GM10248 (cell line): ENCODE measurements around the gene PLCH2.

ENCODE experiments used
- CTCF ChIA-PET: fragments of 300-600 bp; sonication (Branson Sonifier 250); formaldehyde crosslinking; extraction: SDS; loops from one replicate; lab custom pipeline; 2021; ENCODE audit warnings: antibody characterized with exemption; lab: Yijun Ruan, JAX
- POLR2A ChIA-PET: fragments of 350-650 bp; sonication (Branson Sonifier 250); formaldehyde crosslinking; extraction: SDS; loops from one replicate; lab custom pipeline; 2020; ENCODE audit warnings: antibody characterized with exemption; lab: Yijun Ruan, JAX
- DNase-seq: peaks from one replicate; pipeline ENCODE4 v3.0.0; 2012; ENCODE audit errors: extremely low spot score
- TF ChIP-seq, protein P1 (sequence below): IDR thresholded peaks from 2 replicates; pipeline ENCODE4 v1.5.1; 2012; ENCODE audit warnings: mild to moderate bottlenecking, low read depth; ENCODE audit errors: extremely low read depth, missing control alignments, control extremely low read depth

Gene PLCH2

DNA sequence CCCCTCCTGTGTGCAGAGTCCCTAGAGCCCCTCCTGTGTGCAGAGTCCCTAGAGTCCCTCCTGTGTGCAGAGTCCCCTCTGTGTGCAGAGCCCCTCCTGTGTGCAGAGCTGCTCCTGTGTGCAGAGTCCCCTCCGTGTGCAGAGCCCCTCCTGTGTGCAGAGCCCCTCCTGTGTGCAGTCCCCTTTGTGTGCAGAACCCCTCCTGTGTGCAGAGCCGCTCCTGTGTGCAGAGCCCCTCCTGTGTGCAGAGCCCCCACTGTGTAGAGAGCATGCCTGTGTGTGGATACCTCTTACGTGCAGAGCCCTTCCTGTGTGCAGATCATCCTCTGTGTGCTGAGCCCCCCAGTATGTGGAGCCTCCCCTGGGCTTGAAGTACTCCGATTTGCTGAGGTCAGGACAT, 62.3 kb downstream of the PLCH2 start:
- TF ChIP-seq, protein P1, sequence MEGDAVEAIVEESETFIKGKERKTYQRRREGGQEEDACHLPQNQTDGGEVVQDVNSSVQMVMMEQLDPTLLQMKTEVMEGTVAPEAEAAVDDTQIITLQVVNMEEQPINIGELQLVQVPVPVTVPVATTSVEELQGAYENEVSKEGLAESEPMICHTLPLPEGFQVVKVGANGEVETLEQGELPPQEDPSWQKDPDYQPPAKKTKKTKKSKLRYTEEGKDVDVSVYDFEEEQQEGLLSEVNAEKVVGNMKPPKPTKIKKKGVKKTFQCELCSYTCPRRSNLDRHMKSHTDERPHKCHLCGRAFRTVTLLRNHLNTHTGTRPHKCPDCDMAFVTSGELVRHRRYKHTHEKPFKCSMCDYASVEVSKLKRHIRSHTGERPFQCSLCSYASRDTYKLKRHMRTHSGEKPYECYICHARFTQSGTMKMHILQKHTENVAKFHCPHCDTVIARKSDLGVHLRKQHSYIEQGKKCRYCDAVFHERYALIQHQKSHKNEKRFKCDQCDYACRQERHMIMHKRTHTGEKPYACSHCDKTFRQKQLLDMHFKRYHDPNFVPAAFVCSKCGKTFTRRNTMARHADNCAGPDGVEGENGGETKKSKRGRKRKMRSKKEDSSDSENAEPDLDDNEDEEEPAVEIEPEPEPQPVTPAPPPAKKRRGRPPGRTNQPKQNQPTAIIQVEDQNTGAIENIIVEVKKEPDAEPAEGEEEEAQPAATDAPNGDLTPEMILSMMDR: no peak
- POLR2A ChIA-PET: no interaction called here
- CTCF ChIA-PET: interaction anchor here (0.7 to 2.1 kb wide), 2 partner anchors 9 kb away, joined by 3 to 9 read pairs; partner anchors contain the start of gene HES5
- DNase-seq: no peak

DNA sequence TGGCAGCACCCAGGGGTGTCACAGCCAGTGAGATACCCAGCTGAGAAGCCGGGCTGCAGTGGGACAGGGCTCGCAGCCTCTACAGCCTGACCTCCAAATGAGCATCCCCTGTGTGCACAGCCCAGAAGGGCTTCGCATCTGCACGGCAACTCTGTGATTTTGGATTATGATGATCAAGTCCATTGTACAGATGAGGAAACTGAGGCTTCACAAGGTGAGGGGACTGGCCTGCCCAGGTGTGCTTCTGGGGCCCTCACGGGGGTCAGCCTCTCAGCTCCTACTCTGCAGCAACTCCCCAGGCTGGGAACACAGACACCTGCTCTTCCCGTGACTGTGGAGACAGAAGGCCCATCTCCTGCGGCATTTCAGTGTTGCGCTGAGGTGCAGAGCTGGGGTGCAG, 62.8 kb downstream of the PLCH2 start:
- ChIA-PET POLR2A (no interaction called here), CTCF (interaction anchor here (0.7 to 2.1 kb wide), 2 partner anchors 9 to 10 kb away, joined by 3 to 9 read pairs; partner anchors contain the start of gene HES5)
- TF ChIP-seq, protein P1: no peak
- no peak for DNase-seq

DNA sequence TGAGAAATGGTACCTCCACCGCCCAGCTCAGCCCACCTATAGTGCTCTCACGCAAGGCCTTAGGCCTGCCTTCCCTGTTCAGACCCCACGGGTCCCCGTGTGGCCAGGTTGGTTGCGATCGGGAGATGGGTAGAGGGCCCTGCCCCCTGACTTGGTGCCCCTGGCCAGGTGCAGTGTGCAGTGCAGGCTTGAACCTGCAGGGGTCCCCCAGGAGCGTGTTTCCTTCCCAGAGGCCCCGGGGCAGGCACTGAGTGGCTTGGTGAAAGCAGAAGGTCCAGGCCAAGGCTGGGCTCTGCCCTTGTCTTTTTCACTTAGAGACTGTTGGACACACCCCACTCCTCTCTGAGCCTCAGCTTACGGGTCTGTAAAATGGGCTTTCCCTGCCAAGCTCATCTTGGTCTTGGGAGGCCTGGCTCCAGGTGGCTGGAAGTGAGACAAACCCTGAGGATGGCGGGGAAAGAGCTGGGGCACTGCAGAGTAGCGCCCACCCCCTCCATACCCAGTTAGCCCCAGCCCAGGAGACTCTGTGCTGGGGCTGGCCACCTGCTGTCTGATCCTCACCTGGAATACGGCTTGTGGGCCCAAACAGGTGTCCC, 63.3 kb downstream of the PLCH2 start:
- no peak for DNase-seq
- ChIA-PET CTCF (interaction anchor here (0.7 to 2.1 kb wide), 4 partner anchors 8 to 21 kb away, joined by 3 to 9 read pairs (median 3); partner anchors contain the start of gene HES5), POLR2A (no interaction called here)
- TF ChIP-seq, protein P1: peak; percentile 29

DNA sequence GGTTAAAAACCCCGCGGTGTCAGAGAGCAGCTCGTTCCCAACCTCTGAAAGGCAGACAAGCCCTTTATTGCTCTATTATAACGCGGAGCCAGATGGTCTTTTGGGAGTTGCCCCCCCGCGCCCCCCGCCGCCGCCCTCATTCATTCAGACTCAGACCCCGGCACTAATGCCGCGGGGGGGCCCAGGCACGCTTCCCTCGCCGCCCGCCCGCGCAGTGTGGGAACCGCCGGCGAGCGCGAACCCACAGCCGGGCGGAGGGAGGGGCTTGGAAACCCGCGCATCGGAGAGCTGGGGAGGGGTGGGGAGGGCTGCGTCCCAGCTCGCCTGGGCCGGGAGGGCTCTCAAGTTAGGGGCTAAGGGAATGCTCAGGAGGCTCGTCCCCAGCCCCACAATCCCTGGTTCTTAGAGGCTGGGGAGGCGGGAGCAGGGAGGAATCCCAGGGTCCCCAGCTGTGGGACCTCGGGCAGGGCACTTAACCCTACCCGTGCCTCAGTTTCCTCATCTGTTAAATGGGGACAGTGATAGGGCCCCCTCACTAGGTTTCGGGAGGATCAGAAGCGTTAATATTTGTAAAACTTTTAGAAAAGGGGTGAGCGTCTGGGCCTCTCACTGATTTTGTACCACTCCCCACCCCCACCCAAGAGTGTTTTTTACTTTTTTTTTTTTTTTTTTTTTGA, 64.9 kb downstream of the PLCH2 start:
- POLR2A ChIA-PET: no interaction called here
- CTCF ChIA-PET: interaction anchor here (1.1 to 2.1 kb wide), 4 partner anchors 8 to 15 kb away, joined by 3 to 9 read pairs (median 5); partner anchors contain the start of genes HES5 and PANK4
- TF ChIP-seq, protein P1: no peak

GRCh38 chr1:2541619-2542245, 65.6 kb downstream of the PLCH2 start:
- DNase-seq: no peak
- TF ChIP-seq, protein P1: no peak
- CTCF ChIA-PET: interaction anchor here (1.1 to 1.7 kb wide), 2 partner anchors 8 to 15 kb away, joined by 4 to 6 read pairs; partner anchors contain the start of gene PANK4
- POLR2A ChIA-PET: no interaction called here

More for the DNA sequence above, 64.9 kb downstream of the PLCH2 start:
- no peak for DNase-seq

DNA sequence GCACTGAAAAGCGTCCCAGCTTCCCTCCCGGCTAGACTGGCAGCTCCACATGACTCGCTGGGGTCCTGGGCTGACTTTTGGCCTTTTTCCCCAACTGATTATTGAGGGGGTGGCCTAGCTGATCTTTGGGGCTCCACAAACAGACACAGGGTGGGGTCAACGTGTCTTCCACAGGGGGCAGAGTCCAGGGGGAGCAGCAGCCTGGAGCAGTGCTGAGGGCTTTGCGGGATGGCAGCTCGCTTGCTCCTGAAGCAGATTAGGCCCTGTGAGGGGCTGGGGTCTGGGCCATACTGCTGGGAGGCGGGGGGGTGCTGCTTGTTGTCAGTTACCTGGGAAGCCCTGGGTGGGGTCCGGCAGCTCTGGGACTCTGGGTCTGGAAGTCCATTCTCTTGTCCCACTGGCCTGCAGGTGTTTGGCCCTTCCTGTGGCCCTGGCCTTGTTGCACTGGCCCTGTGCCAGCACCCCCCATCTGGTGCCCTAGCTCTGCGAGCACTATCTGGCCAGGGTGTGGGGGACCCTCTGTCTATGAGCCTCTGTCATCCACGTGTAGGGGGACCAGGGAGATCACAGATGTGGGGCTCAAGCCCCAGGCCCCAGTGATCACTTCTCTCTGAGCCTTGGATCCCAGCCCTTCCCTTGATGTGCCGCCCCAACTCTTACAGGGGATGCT, 66.3 kb downstream of the PLCH2 start:
- CTCF ChIA-PET: interaction anchor here (1.7 kb wide), 1 partner anchor 9 kb away, joined by 6 read pairs; no protein-coding TSS in a partner anchor
- TF ChIP-seq, protein P1: no peak
- POLR2A ChIA-PET: no interaction called here
- no peak for DNase-seq
